OCI-LY3 (cell line): ENCODE data around the gene KCNAB1.

Experiments used
- H2AFZ ChIP-seq: fragments of 200-600, 300-600 bp; shearing (Covaris generic); 2 replicates; pipeline ENCODE4 v1.6.0; 2014; ENCODE audit warnings: antibody characterized with exemption, low read depth, low read length
- H3K27ac ChIP-seq: fragments of 200-600, 300-600 bp; sonication (generic); 2 replicates; pipeline ENCODE4 v1.5.1; 2014; ENCODE audit warnings: mild to moderate bottlenecking, low read length, moderate library complexity, mixed read lengths
- H3K27me3 ChIP-seq: fragments of 200-600, 300-600 bp; sonication (generic); 2 replicates; pipeline ENCODE4 v1.6.1; 2014; ENCODE audit warnings: low read depth, low read length, mixed read lengths
- H3K36me3 ChIP-seq: fragments of 200-600, 300-600 bp; sonication (generic); replicated peaks from 2 replicates; pipeline ENCODE3; 2014; ENCODE audit warnings: low read depth, low read length, mixed read lengths
- H3K4me1 ChIP-seq: fragments of 300-600, 200-600 bp; sonication (generic); 2 replicates; pipeline ENCODE4 v1.6.1; 2014; ENCODE audit warnings: low read length, mixed read lengths
- H3K4me2 ChIP-seq: fragments of 200-600, 300-600 bp; sonication (generic); 2 replicates; pipeline ENCODE4 v1.6.1; 2014; ENCODE audit warnings: low read length, mixed read lengths
- H3K4me3 ChIP-seq: fragments of 300-600, 200-600 bp; sonication (generic); 2 replicates; pipeline ENCODE4 v1.5.1; 2014; ENCODE audit warnings: antibody characterized with exemption, mild to moderate bottlenecking, low read length, moderate library complexity
- H3K79me2 ChIP-seq: fragments of 300-600, 200-600 bp; shearing (Covaris generic); 2 replicates; pipeline ENCODE4 v1.6.1; 2014; ENCODE audit warnings: mild to moderate bottlenecking, low read length, mixed read lengths
- H3K9ac ChIP-seq: fragments of 300-600, 200-600 bp; shearing (Covaris generic); 2 replicates; pipeline ENCODE4 v1.6.0; 2014; ENCODE audit warnings: mild to moderate bottlenecking, low read length, moderate library complexity
- H3K9me3 ChIP-seq: fragments of 200-600, 300-600 bp; shearing (Covaris generic); 2 replicates; pipeline ENCODE4 v1.6.1; 2014; ENCODE audit warnings: low read length, mixed read lengths; ENCODE audit not compliant: insufficient read depth
- H4K20me1 ChIP-seq: fragments of 200-600, 300-600 bp; sonication (generic); 2 replicates; pipeline ENCODE4 v1.6.1; 2016; ENCODE audit warnings: low read length, mixed read lengths; ENCODE audit not compliant: insufficient read depth
- EZH2phosphoT487 ChIP-seq: fragments of 200-600 bp; shearing (Covaris generic); IDR thresholded peaks from 2 replicates; pipeline ENCODE4 v1.6.1; 2018; ENCODE audit warnings: antibody characterized with exemption, mixed run types, low read depth
- TF ChIP-seq, protein P1 (sequence below): fragments of 200-600, 300-600 bp; sonication (generic); IDR thresholded peaks from 2 replicates; pipeline ENCODE4 v1.5.1; 2014; ENCODE audit warnings: antibody characterized with exemption, low read length, low read depth

The KCNAB1 gene

DNA sequence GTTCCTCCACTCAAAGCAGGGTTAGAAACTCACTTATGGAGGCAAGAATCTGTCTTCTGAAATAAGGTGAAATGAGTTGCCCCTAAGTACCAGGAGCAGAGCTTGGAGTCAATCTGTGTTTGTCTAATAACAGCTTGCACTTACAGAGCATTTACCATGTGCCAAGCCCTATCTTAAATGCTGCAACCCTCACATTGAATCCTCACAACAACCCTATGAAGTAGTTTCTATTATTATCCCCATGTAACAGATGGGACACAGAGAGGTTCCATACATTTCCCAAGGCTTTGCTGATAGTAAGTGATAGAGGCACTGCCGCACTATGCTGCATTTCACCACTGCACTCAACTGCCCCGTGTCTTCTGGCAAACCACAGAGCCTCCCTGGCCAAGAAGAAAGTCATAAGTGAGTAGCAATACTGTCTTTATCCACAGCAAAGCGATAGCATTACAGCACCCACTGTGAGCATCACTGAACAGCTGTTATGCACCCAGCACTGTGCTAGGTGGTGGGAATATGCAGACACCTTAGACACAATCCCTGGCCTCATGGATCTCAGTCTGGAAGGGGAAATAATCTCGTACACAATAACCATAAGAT, 293.0 kb downstream of the KCNAB1 start:
- TF ChIP-seq, protein P1, sequence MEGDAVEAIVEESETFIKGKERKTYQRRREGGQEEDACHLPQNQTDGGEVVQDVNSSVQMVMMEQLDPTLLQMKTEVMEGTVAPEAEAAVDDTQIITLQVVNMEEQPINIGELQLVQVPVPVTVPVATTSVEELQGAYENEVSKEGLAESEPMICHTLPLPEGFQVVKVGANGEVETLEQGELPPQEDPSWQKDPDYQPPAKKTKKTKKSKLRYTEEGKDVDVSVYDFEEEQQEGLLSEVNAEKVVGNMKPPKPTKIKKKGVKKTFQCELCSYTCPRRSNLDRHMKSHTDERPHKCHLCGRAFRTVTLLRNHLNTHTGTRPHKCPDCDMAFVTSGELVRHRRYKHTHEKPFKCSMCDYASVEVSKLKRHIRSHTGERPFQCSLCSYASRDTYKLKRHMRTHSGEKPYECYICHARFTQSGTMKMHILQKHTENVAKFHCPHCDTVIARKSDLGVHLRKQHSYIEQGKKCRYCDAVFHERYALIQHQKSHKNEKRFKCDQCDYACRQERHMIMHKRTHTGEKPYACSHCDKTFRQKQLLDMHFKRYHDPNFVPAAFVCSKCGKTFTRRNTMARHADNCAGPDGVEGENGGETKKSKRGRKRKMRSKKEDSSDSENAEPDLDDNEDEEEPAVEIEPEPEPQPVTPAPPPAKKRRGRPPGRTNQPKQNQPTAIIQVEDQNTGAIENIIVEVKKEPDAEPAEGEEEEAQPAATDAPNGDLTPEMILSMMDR = no peak
- no peak for TF ChIP-seq EZH2phosphoT487
- Histone ChIP-seq H3K79me2 (no peaks in the 10 kb centered on the region), H2AFZ (no peak overlapping the region)

DNA sequence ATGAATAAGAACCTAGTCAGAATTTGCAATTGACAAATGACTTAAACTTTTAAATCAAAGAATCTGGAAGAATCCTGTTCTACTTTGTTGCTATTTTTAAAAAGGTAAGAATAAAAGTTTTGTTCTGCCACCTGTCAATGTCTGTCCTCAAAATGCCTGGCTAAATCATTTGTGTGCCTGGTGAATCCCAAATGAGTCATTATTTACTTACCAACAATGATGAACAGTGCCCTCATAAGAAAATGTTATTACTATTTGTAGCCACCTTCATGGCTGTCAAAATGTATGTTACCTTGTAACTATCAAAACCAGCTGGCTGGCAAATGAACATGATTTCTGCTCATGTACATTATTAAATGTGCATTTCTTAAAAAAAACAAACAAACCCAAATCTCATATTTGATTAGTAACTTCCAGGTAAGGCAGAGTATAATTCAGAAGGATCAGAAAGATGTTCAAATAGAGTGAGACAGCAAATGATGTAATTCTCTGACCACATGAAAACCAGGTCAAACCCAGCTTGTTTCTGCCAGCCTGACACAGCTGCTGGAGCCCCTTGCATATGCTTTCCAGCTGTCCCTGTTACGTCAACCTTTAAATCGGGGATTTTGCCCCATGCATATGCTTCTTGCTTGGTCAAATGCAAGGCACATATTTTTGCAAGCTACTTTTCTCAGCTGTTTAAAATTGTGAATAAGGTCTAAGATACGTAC, 296.6 kb downstream of the KCNAB1 start:
- Histone ChIP-seq H3K4me1 (no peaks in the 10 kb centered on the region), H3K4me3 (no peak overlapping the region), H3K79me2 (no peaks in the 10 kb centered on the region), H3K27me3 (no peaks in the 10 kb centered on the region), H3K4me2 (no peak overlapping the region), H4K20me1 (no peaks in the 10 kb centered on the region), H3K36me3 (no peaks in the 10 kb centered on the region), H3K27ac (no peak overlapping the region), H2AFZ (no peak overlapping the region), H3K9ac (no peak overlapping the region), H3K9me3 (no peaks in the 10 kb centered on the region)
- TF ChIP-seq EZH2phosphoT487 = no peak
- TF ChIP-seq, protein P1 = no peak

More for the DNA sequence above, 293.0 kb downstream of the KCNAB1 start:
- H3K4me1 ChIP-seq = no peaks in the 10 kb centered on the region
- H3K4me3 ChIP-seq = no peak overlapping the region
- H3K27me3 ChIP-seq = no peaks in the 10 kb centered on the region
- H3K36me3 ChIP-seq = no peaks in the 10 kb centered on the region
- H3K27ac ChIP-seq = no peak overlapping the region
- H3K9ac ChIP-seq = no peak overlapping the region
- H3K9me3 ChIP-seq = no peaks in the 10 kb centered on the region
- no peak overlapping the region for H3K4me2 ChIP-seq
- no peaks in the 10 kb centered on the region for H4K20me1 ChIP-seq

DNA sequence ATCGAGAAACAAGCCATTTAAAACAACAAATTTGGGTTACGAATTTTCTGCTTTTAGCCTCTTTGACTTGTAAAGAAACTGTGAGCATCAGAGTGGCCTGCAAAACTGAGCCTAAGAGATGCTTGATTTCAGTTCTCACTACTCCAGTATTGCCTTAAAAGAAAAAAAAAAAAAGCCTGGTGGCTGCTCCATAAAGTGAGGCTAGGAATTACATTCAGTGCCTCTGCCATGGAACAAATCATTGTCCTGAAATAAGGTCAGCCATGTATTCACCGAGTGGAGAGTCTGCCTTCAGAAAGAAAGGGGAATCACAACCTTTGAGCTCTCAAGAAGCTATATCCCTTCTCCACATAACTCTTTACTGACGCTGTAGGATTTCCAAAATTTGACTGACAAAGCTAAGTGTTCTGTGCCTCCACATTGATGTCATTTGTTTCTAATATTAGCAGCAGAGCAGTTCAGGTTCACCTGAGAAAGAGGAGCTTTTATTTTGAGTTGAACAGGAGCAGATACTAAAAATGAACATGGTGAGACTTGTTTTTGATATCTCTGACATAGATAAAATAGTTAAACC, 297.3 kb downstream of the KCNAB1 start:
- Histone ChIP-seq H2AFZ (no peak overlapping the region), H3K4me3 (no peak overlapping the region)
- no peak for TF ChIP-seq EZH2phosphoT487
- TF ChIP-seq, protein P1 = no peak

DNA sequence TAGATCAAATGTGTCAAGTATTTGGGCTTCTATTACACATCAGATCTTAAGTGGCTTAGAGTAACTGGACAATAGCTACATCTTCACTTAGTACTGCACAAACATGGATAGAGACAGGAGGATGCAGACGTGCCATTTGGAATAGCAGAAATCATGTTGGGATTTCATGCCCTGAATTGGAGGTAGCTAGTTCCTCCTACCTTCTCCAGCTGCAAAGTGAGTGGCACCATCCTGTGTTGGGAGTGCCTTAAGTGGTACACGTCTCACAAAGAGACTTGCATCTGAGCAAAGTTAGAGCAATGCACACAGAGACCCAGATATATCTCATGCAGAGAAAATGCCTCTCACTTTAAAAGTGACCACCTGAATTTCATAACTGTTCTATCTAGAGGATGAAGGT, 298.1 kb downstream of the KCNAB1 start:
- Histone ChIP-seq H3K27me3 (no peaks in the 10 kb centered on the region), H3K79me2 (no peaks in the 10 kb centered on the region), H3K4me3 (no peak overlapping the region), H3K9ac (no peak overlapping the region), H3K4me2 (no peak overlapping the region), H3K36me3 (no peaks in the 10 kb centered on the region), H2AFZ (no peak overlapping the region), H4K20me1 (no peaks in the 10 kb centered on the region), H3K9me3 (no peaks in the 10 kb centered on the region), H3K27ac (no peak overlapping the region), H3K4me1 (no peaks in the 10 kb centered on the region)
- no peak for TF ChIP-seq EZH2phosphoT487
- TF ChIP-seq, protein P1 = no peak

More for the DNA sequence above, 297.3 kb downstream of the KCNAB1 start:
- no peaks in the 10 kb centered on the region for H4K20me1 ChIP-seq
- no peaks in the 10 kb centered on the region for H3K79me2 ChIP-seq
- no peaks in the 10 kb centered on the region for H3K36me3 ChIP-seq
- H3K9me3 ChIP-seq = no peaks in the 10 kb centered on the region
- no peaks in the 10 kb centered on the region for H3K4me1 ChIP-seq
- no peak overlapping the region for H3K9ac ChIP-seq
- H3K27me3 ChIP-seq = no peaks in the 10 kb centered on the region
- no peak overlapping the region for H3K27ac ChIP-seq
- no peak overlapping the region for H3K4me2 ChIP-seq
